H1 (cell line): ENCODE results near the gene ENTR1.

Experiments used
- CHD2 ChIP-seq: IDR thresholded peaks from 2 replicates; pipeline ENCODE4 v1.6.1; 2012; ENCODE audit warnings: low read length, improper control_type of control experiment
- CTCF ChIP-seq, 3 experiments: IDR thresholded peaks; 1 replicate in 2 of 3; 2 replicates in 1 of 3; pipeline versions ENCODE4 v1.5.1 to v1.6.1; 2011; ENCODE audit warnings: low read length in 3 of 3, mild to moderate bottlenecking in 3 of 3, inconsistent platforms in 2 of 3, low read depth in 1 of 3, moderate library complexity in 1 of 3; ENCODE audit not compliant: insufficient read depth in 1 of 3; ENCODE audit errors: control extremely low read depth in 1 of 3
- EP300 ChIP-seq, 2 experiments: IDR thresholded peaks; 1 replicate in 1 of 2; 2 replicates in 1 of 2; pipeline ENCODE4 v1.6.1; 2011 to 2012; ENCODE audit warnings: low read depth in 2 of 2, low read length in 2 of 2, mild to moderate bottlenecking in 2 of 2, borderline replicate concordance in 1 of 2, inconsistent platforms in 1 of 2, moderate library complexity in 1 of 2
- EZH2 ChIP-seq: fragments of 200-600 bp; sonication (generic); IDR thresholded peaks from 2 replicates; pipeline ENCODE4 v1.7.1; 2012; ENCODE audit warnings: low read depth, mild to moderate bottlenecking, moderate library complexity, low read length, inconsistent platforms; ENCODE audit not compliant: severe bottlenecking
- KDM1A ChIP-seq: fragments of 200-600, 300-600 bp; sonication (generic); IDR thresholded peaks from 2 replicates; pipeline ENCODE4 v1.7.1; 2016; ENCODE audit warnings: mild to moderate bottlenecking, low read length, borderline replicate concordance
- POLR2A ChIP-seq, 2 experiments: IDR thresholded peaks; 1 replicate in 1 of 2; 2 replicates in 1 of 2; pipeline ENCODE4 v1.6.1; 2011; ENCODE audit warnings: low read depth in 2 of 2, low read length in 2 of 2, mild to moderate bottlenecking in 2 of 2; ENCODE audit errors: control extremely low read depth in 1 of 2
- POLR2AphosphoS5 ChIP-seq: IDR thresholded peaks from 2 replicates; pipeline ENCODE4 v1.6.1; 2011; ENCODE audit warnings: low read depth, low read length
- SP1 ChIP-seq: IDR thresholded peaks from 2 replicates; pipeline ENCODE4 v1.6.1; 2011; ENCODE audit warnings: low read depth, low read length

- no peak for TF ChIP-seq EZH2
- no peak for TF ChIP-seq CTCF (IDR thresholded peaks at IDR 0.05; ENCODE audit: control extremely low read depth in 1 of 3, insufficient read depth in 1 of 3, low read depth in 1 of 3, low read length in 3 of 3)
- TF ChIP-seq CHD2 = no peak
- TF ChIP-seq SP1 = no peak
- no peak for TF ChIP-seq EP300 (IDR thresholded peaks at IDR 0.05; ENCODE audit: borderline replicate concordance in 1 of 2, low read depth in 2 of 2, low read length in 2 of 2)
- no peak for TF ChIP-seq POLR2AphosphoS5
- TF ChIP-seq KDM1A = no peak
- no peak for TF ChIP-seq POLR2A (IDR thresholded peaks at IDR 0.05; ENCODE audit: control extremely low read depth in 1 of 2, low read depth in 2 of 2, low read length in 2 of 2)
Observed at GRCh38 chr9:136456258-136456657, 45.8 kb upstream of the ENTR1 start.
